CD4-positive, alpha-beta T cell (primary cell): Measurements from ENCODE around the gene AKAP12. TPM values are rescaled to one million over a fixed set of nuclear protein-coding genes. Genes with fewer than 3 reads are reported as not detected.

Experiments used
- ATAC-seq: fragments of 200-7000 bp; cut with Tn5 transposase; one replicate; pipeline ENCODE4 v1.10.0; 2022; ENCODE audit warnings: mild to moderate bottlenecking; ENCODE audit not compliant: poor library complexity
- CTCF ChIA-PET: fragments of 350-600 bp; sonication (Branson Sonifier 250); formaldehyde crosslinking; loops from one replicate; lab custom pipeline; 2021; ENCODE audit warnings: antibody characterized with exemption, inconsistent platforms; lab: Charles Lee
- POLR2A ChIA-PET: fragments of 350-600 bp; sonication (Branson Sonifier 250); formaldehyde crosslinking; loops from one replicate; lab custom pipeline; 2021; ENCODE audit warnings: antibody characterized with exemption, inconsistent platforms; lab: Charles Lee
- DNase-seq, 14 experiments: peaks; one replicate each; pipeline ENCODE4 v3.0.0-alpha.2; 2013 to 2020; ENCODE audit warnings: mixed read lengths in 2 of 14
- H3K27ac ChIP-seq, 2 donors: one replicate each; pipeline versions ENCODE4 v1.5.1 to v1.7.0; 2013; ENCODE audit warnings: low read length in 2 of 2, low read depth in 1 of 2, mild to moderate bottlenecking in 1 of 2
- H3K27me3 ChIP-seq, 2 experiments: 1 replicate in 1 of 2; 2 replicates in 1 of 2; pipeline versions ENCODE4 v1.6.1 to v1.7.0; 2013; ENCODE audit warnings: low read length in 2 of 2, control low read depth in 1 of 2, mild to moderate bottlenecking in 1 of 2, moderate library complexity in 1 of 2; ENCODE audit not compliant: insufficient read depth in 2 of 2, control insufficient read depth in 1 of 2
- H3K36me3 ChIP-seq: one replicate; pipeline ENCODE4 v1.6.1; 2013; ENCODE audit warnings: low read length, control low read depth; ENCODE audit not compliant: insufficient read depth
- H3K4me1 ChIP-seq: one replicate; pipeline ENCODE4 v1.6.1; 2013; ENCODE audit warnings: low read length, control low read depth; ENCODE audit not compliant: insufficient read depth
- H3K4me3 ChIP-seq: one replicate; pipeline ENCODE4 v1.5.1; 2013; ENCODE audit warnings: mild to moderate bottlenecking, low read length, moderate library complexity
- H3K9me3 ChIP-seq, 2 experiments: 1 replicate in 1 of 2; 2 replicates in 1 of 2; pipeline versions ENCODE4 v1.6.1 to v1.7.0; 2013; ENCODE audit warnings: low read length in 2 of 2, mild to moderate bottlenecking in 2 of 2, control low read depth in 1 of 2, moderate library complexity in 1 of 2; ENCODE audit not compliant: control insufficient read depth in 1 of 2, insufficient read depth in 1 of 2
- H3K27ac Mint-ChIP-seq: one replicate; pipeline ENCODE4 v1.8.0; 2020; ENCODE audit warnings: mixed read lengths
- H3K27me3 Mint-ChIP-seq: one replicate; pipeline ENCODE4 v1.8.0; 2021; ENCODE audit warnings: mixed read lengths
- H3K36me3 Mint-ChIP-seq: one replicate; pipeline ENCODE4 v1.8.0; 2021; ENCODE audit warnings: low read depth, mixed read lengths
- H3K4me1 Mint-ChIP-seq: one replicate; pipeline ENCODE4 v1.8.0; 2021; ENCODE audit warnings: low read depth, mixed read lengths
- H3K4me3 Mint-ChIP-seq: one replicate; pipeline ENCODE4 v1.8.0; 2020; ENCODE audit warnings: mild to moderate bottlenecking, mixed read lengths
- H3K9me3 Mint-ChIP-seq: one replicate; pipeline ENCODE4 v1.8.0; 2020; ENCODE audit warnings: mixed read lengths
- intact Hi-C, 2 experiments: fragments of 100-400 bp; cut with DNase I in 1 of 2; cut with micrococcal nuclease in 1 of 2; formaldehyde crosslinking; loops; one replicate each; pipeline versions ENCODE4 v1.15.1 to v1.9.0; 2023 to 2025; cut with DNase I, micrococcal nuclease
- total RNA-seq, 174 experiments: library from RNA in 2 of 174; stranded (reverse) in 2 of 174; gene quantifications; one replicate each; pipeline ENCODE4 v1.2.3 and lab custom pipeline; 2021 to 2026
- TF ChIP-seq, protein P1 (sequence below): fragments of 200-600 bp; IDR thresholded peaks from one replicate; pipeline ENCODE4 v1.8.0; 2022; ENCODE audit warnings: antibody characterized with exemption, mild to moderate bottlenecking

Gene AKAP12
- total RNA-seq, 2 experiments from 2014 or later, result 0.03 to 0.05 TPM

- TF ChIP-seq, protein P1, sequence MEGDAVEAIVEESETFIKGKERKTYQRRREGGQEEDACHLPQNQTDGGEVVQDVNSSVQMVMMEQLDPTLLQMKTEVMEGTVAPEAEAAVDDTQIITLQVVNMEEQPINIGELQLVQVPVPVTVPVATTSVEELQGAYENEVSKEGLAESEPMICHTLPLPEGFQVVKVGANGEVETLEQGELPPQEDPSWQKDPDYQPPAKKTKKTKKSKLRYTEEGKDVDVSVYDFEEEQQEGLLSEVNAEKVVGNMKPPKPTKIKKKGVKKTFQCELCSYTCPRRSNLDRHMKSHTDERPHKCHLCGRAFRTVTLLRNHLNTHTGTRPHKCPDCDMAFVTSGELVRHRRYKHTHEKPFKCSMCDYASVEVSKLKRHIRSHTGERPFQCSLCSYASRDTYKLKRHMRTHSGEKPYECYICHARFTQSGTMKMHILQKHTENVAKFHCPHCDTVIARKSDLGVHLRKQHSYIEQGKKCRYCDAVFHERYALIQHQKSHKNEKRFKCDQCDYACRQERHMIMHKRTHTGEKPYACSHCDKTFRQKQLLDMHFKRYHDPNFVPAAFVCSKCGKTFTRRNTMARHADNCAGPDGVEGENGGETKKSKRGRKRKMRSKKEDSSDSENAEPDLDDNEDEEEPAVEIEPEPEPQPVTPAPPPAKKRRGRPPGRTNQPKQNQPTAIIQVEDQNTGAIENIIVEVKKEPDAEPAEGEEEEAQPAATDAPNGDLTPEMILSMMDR, result no peak
- ChIA-PET CTCF (no interaction called here), POLR2A (no interaction called here)
- Histone ChIP-seq H3K27ac (no peak overlapping the region), H3K9me3 (no peaks in the 10 kb centered on the region), H3K36me3 (no peaks in the 10 kb centered on the region), H3K4me1 (no peaks in the 10 kb centered on the region), H3K4me3 (no peak overlapping the region), H3K27me3 (no peaks in the 10 kb centered on the region)
- H3K27me3 Mint-ChIP-seq, result peaks cover 19% of the 10 kb centered on the region
- DNase-seq, result no peak
- intact Hi-C loops, result no loop called here
- H3K4me1 Mint-ChIP-seq, result no peaks in the 10 kb centered on the region
- H3K4me3 Mint-ChIP-seq, result no peak overlapping the region
- H3K9me3 Mint-ChIP-seq, result no peaks in the 10 kb centered on the region
- no peak for ATAC-seq
- H3K27ac Mint-ChIP-seq, result no peak overlapping the region
- no peaks in the 10 kb centered on the region for H3K36me3 Mint-ChIP-seq
These were observed 16.0 kb downstream of the AKAP12 start for GRCh38 chr6:151255811-151256210.

- ChIA-PET CTCF (no interaction called here), POLR2A (no interaction called here)
These were observed 18.2 kb downstream of the AKAP12 start for GRCh38 chr6:151257985-151258445.

GRCh38 chr6:151260205-151260604 lies 20.4 kb downstream of the AKAP12 start:
- H3K9me3 Mint-ChIP-seq, result no peaks in the 10 kb centered on the region
- no peaks in the 10 kb centered on the region for H3K4me1 Mint-ChIP-seq
- H3K4me3 ChIP-seq, result no peak overlapping the region
- peaks cover 0 to 3% of the 10 kb centered on the region in 2 experiments for H3K27me3 ChIP-seq
- H3K27ac ChIP-seq, result no peak overlapping the region
- no peak for ATAC-seq
- H3K4me1 ChIP-seq, result no peaks in the 10 kb centered on the region
- peaks cover 20% of the 10 kb centered on the region for H3K27me3 Mint-ChIP-seq
- ChIA-PET POLR2A (no interaction called here), CTCF (no interaction called here)
- no peaks in the 10 kb centered on the region for H3K9me3 ChIP-seq
- no peaks in the 10 kb centered on the region for H3K36me3 Mint-ChIP-seq
- intact Hi-C loops, result no loop called here
- H3K4me3 Mint-ChIP-seq, result no peak overlapping the region
- H3K36me3 ChIP-seq, result no peaks in the 10 kb centered on the region
- DNase-seq, result no peak
- no peak overlapping the region for H3K27ac Mint-ChIP-seq
- TF ChIP-seq, protein P1, result no peak

More at GRCh38 chr6:151257985-151258445, 18.2 kb downstream of the AKAP12 start:
- intact Hi-C loops, result no loop called here
- Mint-ChIP-seq H3K27me3 (peaks cover 17% of the 10 kb centered on the region), H3K4me1 (no peaks in the 10 kb centered on the region), H3K36me3 (no peaks in the 10 kb centered on the region), H3K27ac (no peak overlapping the region), H3K9me3 (no peaks in the 10 kb centered on the region), H3K4me3 (no peak overlapping the region)
- no peak overlapping the region for H3K27ac ChIP-seq
- no peaks in the 10 kb centered on the region for H3K4me1 ChIP-seq
- ATAC-seq (no peak), DNase-seq (no peak)
- H3K27me3 ChIP-seq, result no peaks in the 10 kb centered on the region
- H3K9me3 ChIP-seq, result no peaks in the 10 kb centered on the region
- TF ChIP-seq, protein P1, result no peak
- no peaks in the 10 kb centered on the region for H3K36me3 ChIP-seq
- no peak overlapping the region for H3K4me3 ChIP-seq
